Measurements from ENCODE around the gene TMEM134. TPM values are rescaled to one million over a fixed set of nuclear protein-coding genes. Genes with fewer than 3 reads are reported as not detected.

Gene TMEM134
- total and polyA plus RNA-seq, 4 donors: 10.2 to 86.9 (median 63.5) TPM

DNA sequence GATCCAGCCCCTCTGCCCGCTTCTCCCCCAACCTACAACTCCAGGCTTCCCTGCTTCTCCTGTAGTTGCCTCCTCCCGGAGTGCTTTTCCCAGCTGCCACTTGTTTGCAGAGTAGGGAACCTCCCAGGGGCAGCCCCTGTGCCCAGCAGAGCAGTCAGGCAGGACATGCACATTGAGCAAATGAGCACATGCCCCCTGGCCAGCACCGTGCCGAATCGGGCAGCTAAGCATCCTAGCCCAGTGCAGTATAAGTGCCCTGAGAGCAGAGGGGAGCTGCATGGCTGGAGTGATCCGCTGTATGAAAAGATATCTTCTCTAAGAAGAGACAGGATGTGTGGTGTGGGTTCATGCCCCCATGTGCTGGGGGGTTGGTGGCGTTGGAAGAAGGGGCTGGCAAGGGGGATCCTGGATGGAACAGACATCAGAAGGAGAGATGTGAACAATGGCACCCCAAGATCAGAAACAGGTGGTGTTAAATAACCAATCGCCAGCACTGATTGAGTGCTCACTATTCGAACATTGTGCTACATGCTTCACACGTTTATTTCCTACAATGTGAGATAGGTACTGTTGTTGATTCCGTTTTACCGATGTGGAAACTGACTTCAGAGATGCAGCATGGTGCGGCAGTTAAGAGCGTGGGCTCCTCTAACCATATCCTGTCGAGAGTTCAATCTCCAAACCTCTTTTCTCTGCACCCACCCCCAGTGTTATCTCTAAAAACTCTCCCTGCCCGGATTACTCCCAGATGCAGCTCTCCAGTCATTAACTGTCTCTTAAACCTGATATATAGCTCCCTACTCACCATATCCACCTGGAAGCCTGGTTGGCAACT, 15.0 kb upstream of the TMEM134 start:
- TF ChIP-seq NR2F2 (IDR thresholded peaks at IDR 0.05): no peak
- no peaks in the 10 kb centered on the region for H3K27me3 ChIP-seq (ENCODE audit: control insufficient read depth in 4 of 4, insufficient read depth in 4 of 4, low read length in 3 of 4)

GRCh38 chr11:67482827-67483798, 14.1 kb upstream of the TMEM134 start, which contains the start of gene AIP:
AIP (plus strand) TSS chr11:67483026; CDS start chr11:67483159, 133 bp downstream.
- DNase-seq (ENCODE audit: low spot score): peak; percentile 98
- Histone ChIP-seq H3K4me3 (ENCODE audit: low read depth in 1 of 3, low read length in 3 of 3) (peak within 1 kb of the TSS; percentile 53 to 65 (median 61)), H3K27me3 (ENCODE audit: control insufficient read depth in 4 of 4, insufficient read depth in 4 of 4, low read length in 3 of 4) (no peaks in the 10 kb centered on the region), H3K27ac (ENCODE audit: low read depth in 1 of 2, low read length in 2 of 2) (peak within 1 kb of the TSS; percentile 62 to 74), H3K9me3 (ENCODE audit: control insufficient read depth in 4 of 4, low read length in 3 of 4) (no peaks in the 10 kb centered on the region), H3K36me3 (ENCODE audit: control insufficient read depth in 4 of 4, insufficient read depth in 3 of 4, low read depth in 1 of 4, low read length in 3 of 4) (peaks cover 2 to 5% (median 3%) of the 10 kb centered on the region in 4 donors), H3K4me1 (ENCODE audit: control insufficient read depth in 4 of 4, insufficient read depth in 4 of 4, low read length in 3 of 4) (peaks cover 10 to 25% (median 15%) of the 10 kb centered on the region in 4 donors), H3K9ac (ENCODE audit: low read depth in 1 of 2, low read length in 2 of 2) (peak within 1 kb of the TSS; percentile 68 to 79)
- WGBS: 11% methylated on average over 60 of the region's 60 CpGs
- TF ChIP-seq EGR1 (IDR thresholded peaks at IDR 0.05; ENCODE audit: low read depth in 2 of 2) (no peak), RXRA (IDR thresholded peaks at IDR 0.05) (peak; percentile 10 to 13), JUND (IDR thresholded peaks at IDR 0.05) (no peak), YY1 (IDR thresholded peaks at IDR 0.05) (peak; percentile 100), HNF4G (IDR thresholded peaks at IDR 0.05) (peak; percentile 72), MAX (IDR thresholded peaks at IDR 0.05) (peak; percentile 100), FOXA2 (IDR thresholded peaks at IDR 0.05) (no peak), GABPA (IDR thresholded peaks at IDR 0.05 in 1 of 2, conservative IDR thresholded peaks at IDR 0.05 in 1 of 2) (peak in 1 of 2 donors; percentile 86), SP1 (IDR thresholded peaks at IDR 0.05) (peak; percentile 67), RAD21 (IDR thresholded peaks at IDR 0.05) (peak in 1 of 2 donors; percentile 47), HNF4A (conservative IDR thresholded peaks at IDR 0.05) (peak in 1 of 2 donors; percentile 34), NR2F2 (IDR thresholded peaks at IDR 0.05) (no peak), TAF1 (conservative IDR thresholded peaks at IDR 0.05) (no peak), CTCF (IDR thresholded peaks at IDR 0.05; ENCODE audit: low read depth, low read length, missing input control) (peak; percentile 18)
- TF ChIP-seq, protein P1, sequence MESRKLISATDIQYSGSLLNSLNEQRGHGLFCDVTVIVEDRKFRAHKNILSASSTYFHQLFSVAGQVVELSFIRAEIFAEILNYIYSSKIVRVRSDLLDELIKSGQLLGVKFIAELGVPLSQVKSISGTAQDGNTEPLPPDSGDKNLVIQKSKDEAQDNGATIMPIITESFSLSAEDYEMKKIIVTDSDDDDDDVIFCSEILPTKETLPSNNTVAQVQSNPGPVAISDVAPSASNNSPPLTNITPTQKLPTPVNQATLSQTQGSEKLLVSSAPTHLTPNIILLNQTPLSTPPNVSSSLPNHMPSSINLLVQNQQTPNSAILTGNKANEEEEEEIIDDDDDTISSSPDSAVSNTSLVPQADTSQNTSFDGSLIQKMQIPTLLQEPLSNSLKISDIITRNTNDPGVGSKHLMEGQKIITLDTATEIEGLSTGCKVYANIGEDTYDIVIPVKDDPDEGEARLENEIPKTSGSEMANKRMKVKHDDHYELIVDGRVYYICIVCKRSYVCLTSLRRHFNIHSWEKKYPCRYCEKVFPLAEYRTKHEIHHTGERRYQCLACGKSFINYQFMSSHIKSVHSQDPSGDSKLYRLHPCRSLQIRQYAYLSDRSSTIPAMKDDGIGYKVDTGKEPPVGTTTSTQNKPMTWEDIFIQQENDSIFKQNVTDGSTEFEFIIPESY (IDR thresholded peaks at IDR 0.05): peak; percentile 74
- TF ChIP-seq, protein P2, sequence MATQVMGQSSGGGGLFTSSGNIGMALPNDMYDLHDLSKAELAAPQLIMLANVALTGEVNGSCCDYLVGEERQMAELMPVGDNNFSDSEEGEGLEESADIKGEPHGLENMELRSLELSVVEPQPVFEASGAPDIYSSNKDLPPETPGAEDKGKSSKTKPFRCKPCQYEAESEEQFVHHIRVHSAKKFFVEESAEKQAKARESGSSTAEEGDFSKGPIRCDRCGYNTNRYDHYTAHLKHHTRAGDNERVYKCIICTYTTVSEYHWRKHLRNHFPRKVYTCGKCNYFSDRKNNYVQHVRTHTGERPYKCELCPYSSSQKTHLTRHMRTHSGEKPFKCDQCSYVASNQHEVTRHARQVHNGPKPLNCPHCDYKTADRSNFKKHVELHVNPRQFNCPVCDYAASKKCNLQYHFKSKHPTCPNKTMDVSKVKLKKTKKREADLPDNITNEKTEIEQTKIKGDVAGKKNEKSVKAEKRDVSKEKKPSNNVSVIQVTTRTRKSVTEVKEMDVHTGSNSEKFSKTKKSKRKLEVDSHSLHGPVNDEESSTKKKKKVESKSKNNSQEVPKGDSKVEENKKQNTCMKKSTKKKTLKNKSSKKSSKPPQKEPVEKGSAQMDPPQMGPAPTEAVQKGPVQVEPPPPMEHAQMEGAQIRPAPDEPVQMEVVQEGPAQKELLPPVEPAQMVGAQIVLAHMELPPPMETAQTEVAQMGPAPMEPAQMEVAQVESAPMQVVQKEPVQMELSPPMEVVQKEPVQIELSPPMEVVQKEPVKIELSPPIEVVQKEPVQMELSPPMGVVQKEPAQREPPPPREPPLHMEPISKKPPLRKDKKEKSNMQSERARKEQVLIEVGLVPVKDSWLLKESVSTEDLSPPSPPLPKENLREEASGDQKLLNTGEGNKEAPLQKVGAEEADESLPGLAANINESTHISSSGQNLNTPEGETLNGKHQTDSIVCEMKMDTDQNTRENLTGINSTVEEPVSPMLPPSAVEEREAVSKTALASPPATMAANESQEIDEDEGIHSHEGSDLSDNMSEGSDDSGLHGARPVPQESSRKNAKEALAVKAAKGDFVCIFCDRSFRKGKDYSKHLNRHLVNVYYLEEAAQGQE (IDR thresholded peaks at IDR 0.05): peak; percentile 62
- TF ChIP-seq, protein P3, sequence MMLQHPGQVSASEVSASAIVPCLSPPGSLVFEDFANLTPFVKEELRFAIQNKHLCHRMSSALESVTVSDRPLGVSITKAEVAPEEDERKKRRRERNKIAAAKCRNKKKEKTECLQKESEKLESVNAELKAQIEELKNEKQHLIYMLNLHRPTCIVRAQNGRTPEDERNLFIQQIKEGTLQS (IDR thresholded peaks at IDR 0.05): no peak

More for the DNA sequence above, 15.0 kb upstream of the TMEM134 start:
- Histone ChIP-seq H3K4me3 (ENCODE audit: low read depth in 1 of 3, low read length in 3 of 3) (peak overlapping the region in 1 of 3 donors; percentile 61), H3K9me3 (ENCODE audit: control insufficient read depth in 4 of 4, low read length in 3 of 4) (no peaks in the 10 kb centered on the region), H3K4me1 (ENCODE audit: control insufficient read depth in 4 of 4, insufficient read depth in 4 of 4, low read length in 3 of 4) (peaks cover 10 to 25% (median 15%) of the 10 kb centered on the region in 4 donors), H3K27ac (ENCODE audit: low read depth in 1 of 2, low read length in 2 of 2) (peak overlapping the region; percentile 62 to 74), H3K36me3 (ENCODE audit: control insufficient read depth in 4 of 4, insufficient read depth in 3 of 4, low read depth in 1 of 4, low read length in 3 of 4) (peaks cover 2 to 7% (median 4%) of the 10 kb centered on the region in 4 donors), H3K9ac (ENCODE audit: low read depth in 1 of 2, low read length in 2 of 2) (peak overlapping the region in 1 of 2 donors; percentile 27)
- no peak for DNase-seq (ENCODE audit: low spot score)
- WGBS: 86% methylated on average over 16 of the region's 16 CpGs
